HG03108 (cell line): ENCODE measurements around the gene USP34.

Experiments used
- ATAC-seq: cut with Tn5 transposase; IDR thresholded peaks from one replicate; pipeline ENCODE4 v1.9.1; 2021; ENCODE audit warnings: moderate library complexity; ENCODE audit not compliant: unreplicated experiment

The USP34 gene

GRCh38 chr2:61378281-61378680, 92.6 kb downstream of the USP34 start:
- no peak for ATAC-seq

- ATAC-seq, result no peak
These were observed 93.8 kb downstream of the USP34 start for GRCh38 chr2:61377046-61377445.

- no peak for ATAC-seq
These were observed 94.7 kb downstream of the USP34 start for GRCh38 chr2:61376211-61376610.

- no peak for ATAC-seq
These were observed 99.9 kb downstream of the USP34 start for GRCh38 chr2:61371027-61371426.

- ATAC-seq, result no peak
These were observed 101.9 kb downstream of the USP34 start for GRCh38 chr2:61368687-61369665.

- ATAC-seq, result no peak
These were observed 103.7 kb downstream of the USP34 start for GRCh38 chr2:61367177-61367576.

GRCh38 chr2:61363580-61363979, 107.3 kb downstream of the USP34 start:
- ATAC-seq, result no peak

GRCh38 chr2:61362873-61363272, 108.0 kb downstream of the USP34 start:
- ATAC-seq, result no peak

GRCh38 chr2:61361068-61361467, 109.8 kb downstream of the USP34 start:
- ATAC-seq, result no peak

GRCh38 chr2:61359058-61359457, 111.8 kb downstream of the USP34 start:
- ATAC-seq, result no peak

- ATAC-seq, result no peak
These were observed 113.2 kb downstream of the USP34 start for GRCh38 chr2:61357681-61358080.

GRCh38 chr2:61356958-61357350, 113.9 kb downstream of the USP34 start:
- ATAC-seq, result no peak

GRCh38 chr2:61356261-61356957, 114.5 kb downstream of the USP34 start:
- no peak for ATAC-seq

- ATAC-seq, result no peak
These were observed 116.2 kb downstream of the USP34 start for GRCh38 chr2:61354543-61355197.

GRCh38 chr2:61353909-61354308, 117.0 kb downstream of the USP34 start:
- no peak for ATAC-seq

- ATAC-seq, result no peak
These were observed 120.1 kb downstream of the USP34 start for GRCh38 chr2:61350777-61351176.

GRCh38 chr2:61343141-61343540, 127.7 kb downstream of the USP34 start:
- ATAC-seq, result no peak

GRCh38 chr2:61340242-61340641, 130.6 kb downstream of the USP34 start:
- no peak for ATAC-seq

- ATAC-seq, result no peak
These were observed 132.4 kb downstream of the USP34 start for GRCh38 chr2:61338447-61338846.

GRCh38 chr2:61335187-61335586, 135.7 kb downstream of the USP34 start:
- no peak for ATAC-seq

GRCh38 chr2:61334466-61334865, 136.4 kb downstream of the USP34 start:
- ATAC-seq, result no peak
